ENCODE measurements around the gene CCSER1.
A peak's percentile ranks its signal among the peaks of the same experiment; 100 is the strongest.
"Not testable (repeated sequence)": the region's sequence is repeated elsewhere in the genome, so short reads cannot be mapped to it uniquely, and the experiment has no call there.

The CCSER1 gene

DNA sequence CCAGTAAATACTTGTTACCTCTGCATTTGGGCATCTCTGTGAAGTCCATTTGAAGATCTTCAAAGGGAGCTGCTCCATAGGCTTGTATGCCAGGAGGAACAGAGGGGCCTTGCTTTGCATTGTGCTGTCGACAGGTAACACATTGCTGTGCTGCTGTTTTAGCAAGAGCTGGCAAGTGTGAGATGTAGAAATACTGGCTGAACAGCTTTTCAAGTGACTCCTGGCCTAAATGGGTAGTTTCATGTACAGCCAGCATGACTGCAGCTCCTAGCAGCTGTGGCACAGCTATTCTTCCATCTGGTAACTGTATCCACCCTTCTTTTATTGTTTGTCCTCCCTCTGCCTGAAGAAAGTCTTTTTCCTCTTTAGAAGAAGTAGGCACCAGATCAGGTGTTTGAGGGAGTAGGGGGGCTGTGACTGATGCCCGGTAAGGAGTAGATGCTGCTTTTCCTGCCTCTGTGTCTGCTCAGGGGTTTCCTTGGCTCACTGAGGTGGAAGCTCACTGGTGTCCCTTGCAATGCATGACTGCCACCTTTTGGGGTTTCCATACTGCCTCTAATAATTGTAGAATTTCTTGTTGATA, 965.3 kb downstream of the CCSER1 start:
- no peak for DNase-seq

GRCh38 chr4:91094220-91094619, 967.0 kb downstream of the CCSER1 start:
- DNase-seq = not testable (repeated sequence)

- DNase-seq = no peak
Measured at GRCh38 chr4:91099666-91100065, 972.5 kb downstream of the CCSER1 start.

GRCh38 chr4:91108751-91109150, 981.6 kb downstream of the CCSER1 start:
- no peak for DNase-seq

DNA sequence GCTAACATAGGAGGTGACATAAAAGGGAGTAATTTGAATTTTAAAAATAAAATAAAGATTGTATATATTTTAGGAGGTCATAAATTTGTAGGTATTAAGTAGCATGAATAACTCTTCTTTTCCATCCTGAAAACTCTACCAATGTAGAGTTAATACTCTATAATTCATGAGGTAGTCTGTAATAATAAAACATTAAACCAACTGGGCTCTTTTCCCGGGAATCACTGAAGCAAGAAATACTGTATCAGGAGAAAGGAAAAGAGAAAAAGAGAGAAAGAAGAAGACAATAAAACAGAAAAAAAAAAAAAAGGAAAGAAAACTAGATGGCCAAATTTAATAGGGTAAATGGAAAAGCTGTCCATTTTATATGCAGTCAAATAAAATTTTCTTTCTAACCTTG, 984.4 kb downstream of the CCSER1 start:
- DNase-seq = no peak

GRCh38 chr4:91113130-91113706, 986.0 kb downstream of the CCSER1 start:
- no peak for DNase-seq

- no peak for DNase-seq
Measured at GRCh38 chr4:91114386-91114785, 987.2 kb downstream of the CCSER1 start.

DNA sequence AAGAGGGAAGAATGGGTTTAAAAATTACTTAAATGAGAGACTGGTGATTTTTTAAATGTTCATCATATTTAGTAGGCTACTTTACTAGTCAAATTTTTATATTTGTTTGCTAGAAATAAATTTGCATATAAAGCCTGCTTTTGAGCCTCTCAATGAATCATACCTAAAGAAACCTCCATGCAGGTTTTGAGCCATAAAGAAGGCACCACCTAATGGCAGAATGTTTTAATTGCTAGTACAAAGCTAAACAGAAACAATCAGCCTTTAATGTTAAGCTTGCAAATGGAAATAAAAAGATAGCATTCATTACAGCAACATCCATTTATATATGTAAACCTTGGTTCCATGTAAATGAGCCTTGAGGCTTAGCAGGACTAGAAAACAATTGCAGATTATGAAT, 989.7 kb downstream of the CCSER1 start:
- peak in 1 of 2 experiments; percentile 28 for DNase-seq

- DNase-seq = no peak
Measured at GRCh38 chr4:91118597-91118996, 991.4 kb downstream of the CCSER1 start.

- no peak for DNase-seq
Measured at GRCh38 chr4:91123742-91124141, 996.5 kb downstream of the CCSER1 start.

GRCh38 chr4:91127192-91127591, 1000.0 kb downstream of the CCSER1 start:
- DNase-seq = no peak

GRCh38 chr4:91127831-91128230, 1000.6 kb downstream of the CCSER1 start:
- no peak for DNase-seq

DNA sequence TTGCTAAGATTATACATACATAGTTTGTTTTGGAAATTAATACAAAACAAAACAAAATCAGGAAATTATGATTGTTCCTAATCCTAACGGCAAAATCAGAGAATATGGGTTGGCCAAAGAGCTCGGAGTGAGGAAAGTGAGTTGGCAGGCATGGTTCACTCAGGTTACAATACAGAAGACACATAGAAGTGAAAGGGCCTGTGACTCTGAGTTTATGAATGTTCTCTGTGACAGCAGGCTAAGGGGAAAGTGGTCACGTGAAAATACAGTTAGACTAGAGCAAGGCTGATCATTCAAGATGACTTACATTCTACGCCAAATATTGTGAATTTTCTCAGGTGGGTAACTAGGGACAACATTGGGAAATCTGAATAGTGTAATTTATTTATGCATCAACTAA, 1001.3 kb downstream of the CCSER1 start:
- DNase-seq = no peak

DNA sequence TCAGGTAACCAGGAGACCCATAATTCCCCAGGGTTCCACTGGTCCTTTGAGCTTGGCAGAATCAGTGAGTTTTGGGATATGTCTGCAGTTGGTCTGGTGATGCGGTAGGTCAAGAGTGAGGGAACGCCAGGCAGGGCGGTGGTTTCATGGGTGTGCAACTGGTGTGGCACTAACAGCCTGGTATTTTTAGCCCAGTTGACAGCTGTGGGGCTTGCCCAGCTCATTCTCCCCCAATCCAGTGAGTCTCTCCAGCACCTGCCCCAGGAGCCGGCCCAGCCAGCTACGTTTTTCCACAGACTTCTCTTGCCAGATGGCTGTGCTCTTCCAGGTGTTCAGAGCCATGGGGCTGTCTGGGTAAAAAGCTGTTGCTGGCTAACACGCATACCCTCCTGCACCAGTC, 1019.9 kb downstream of the CCSER1 start:
- no peak for DNase-seq

DNA sequence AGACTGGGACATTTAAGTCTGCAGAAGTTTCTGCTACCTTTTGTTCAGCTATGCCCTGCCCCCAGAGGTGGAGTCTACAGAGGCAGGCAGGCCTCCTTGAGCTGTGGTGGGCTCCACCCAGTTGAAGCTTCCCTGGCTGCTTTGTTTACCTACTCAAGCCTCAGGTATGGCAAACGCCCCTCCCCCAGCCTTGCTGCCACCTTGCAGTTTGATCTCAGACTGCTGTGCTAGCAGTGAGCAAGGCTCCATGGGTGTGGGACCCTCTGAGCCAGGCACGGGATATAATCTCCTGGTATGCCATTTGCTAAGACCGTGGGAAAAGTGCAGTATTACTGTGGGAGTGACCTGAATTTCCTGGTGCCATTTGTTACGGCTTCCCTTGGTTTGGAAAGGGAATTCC, 1026.8 kb downstream of the CCSER1 start:
- DNase-seq = not testable (repeated sequence)

GRCh38 chr4:91167864-91168653, 1040.9 kb downstream of the CCSER1 start:
- DNase-seq = not testable (repeated sequence)

DNA sequence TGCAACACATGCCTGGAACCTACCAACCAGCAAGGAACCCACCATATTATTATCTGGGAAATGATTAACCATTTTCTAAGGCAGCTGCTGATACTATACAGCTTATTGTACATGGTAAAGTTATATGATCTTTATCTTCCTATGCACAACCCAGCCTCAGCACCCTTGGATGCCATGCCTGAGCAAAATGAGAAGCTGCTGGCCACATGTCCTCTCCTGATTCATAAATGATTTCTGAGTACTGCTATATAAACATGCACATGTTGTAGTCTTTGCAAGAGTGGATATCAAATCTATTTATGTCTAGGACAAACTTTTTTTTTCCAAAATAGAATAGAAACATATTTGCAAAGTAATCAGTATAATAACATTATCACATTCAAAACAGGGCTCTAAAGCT, 1043.6 kb downstream of the CCSER1 start:
- DNase-seq = no peak

- no peak for DNase-seq
Measured at GRCh38 chr4:91171217-91171616, 1044.0 kb downstream of the CCSER1 start.

DNA sequence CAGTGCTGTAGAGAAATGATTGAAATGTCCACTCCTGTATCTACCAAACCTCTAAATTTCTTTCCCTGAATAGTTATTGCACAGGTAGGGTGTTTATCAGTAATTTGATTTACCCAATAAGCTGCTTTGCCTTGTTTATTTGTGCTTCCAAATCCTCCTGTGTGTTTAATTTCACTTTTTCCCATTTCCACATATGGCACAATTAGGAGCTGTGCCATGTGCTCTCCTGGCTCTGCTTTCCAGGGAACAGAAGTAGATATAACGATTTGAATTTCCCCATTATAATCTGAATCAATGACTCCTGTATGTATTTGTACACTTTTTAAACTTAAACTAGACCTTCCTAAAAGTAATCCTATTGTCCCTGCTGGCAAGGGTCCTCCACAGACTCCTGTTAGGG, 1057.9 kb downstream of the CCSER1 start:
- not testable (repeated sequence) for DNase-seq

GRCh38 chr4:91198951-91199350, 1071.8 kb downstream of the CCSER1 start:
- no peak for DNase-seq

- DNase-seq = no peak
Measured at GRCh38 chr4:91207535-91207934, 1080.3 kb downstream of the CCSER1 start.

GRCh38 chr4:91212211-91212610, 1085.0 kb downstream of the CCSER1 start:
- DNase-seq = no peak

- not testable (repeated sequence) for DNase-seq
Measured at GRCh38 chr4:91217831-91218403, 1090.7 kb downstream of the CCSER1 start.

- DNase-seq = no peak
Measured at GRCh38 chr4:91220315-91220714, 1093.1 kb downstream of the CCSER1 start.
